HCT116 (cell line): ENCODE results near the gene CAPRIN1.

Source experiments
- EZH2phosphoT487 ChIP-seq: fragments of 200-600 bp; IDR thresholded peaks from 2 replicates; pipeline ENCODE4 v1.6.1; 2018; ENCODE audit warnings: antibody characterized with exemption, borderline replicate concordance
- ZNF274 ChIP-seq: fragments of 200-500 bp; sonication (Bioruptor generic); IDR thresholded peaks from 2 replicates; pipeline ENCODE4 v1.6.1; 2014; ENCODE audit warnings: mild to moderate bottlenecking, low read depth, low read length, inconsistent platforms

GRCh38 chr11:34056672-34057071 lies 5.1 kb downstream of the CAPRIN1 start:
- no peak for TF ChIP-seq EZH2phosphoT487
- TF ChIP-seq ZNF274: no peak
